GM19023 (cell line): ENCODE measurements around the gene VHLL.

ENCODE experiments used
- ATAC-seq: cut with Tn5 transposase; IDR thresholded peaks from one replicate; pipeline ENCODE4 v1.9.1; 2021; ENCODE audit warnings: mild to moderate bottlenecking, moderate library complexity; ENCODE audit not compliant: unreplicated experiment

Gene VHLL

DNA sequence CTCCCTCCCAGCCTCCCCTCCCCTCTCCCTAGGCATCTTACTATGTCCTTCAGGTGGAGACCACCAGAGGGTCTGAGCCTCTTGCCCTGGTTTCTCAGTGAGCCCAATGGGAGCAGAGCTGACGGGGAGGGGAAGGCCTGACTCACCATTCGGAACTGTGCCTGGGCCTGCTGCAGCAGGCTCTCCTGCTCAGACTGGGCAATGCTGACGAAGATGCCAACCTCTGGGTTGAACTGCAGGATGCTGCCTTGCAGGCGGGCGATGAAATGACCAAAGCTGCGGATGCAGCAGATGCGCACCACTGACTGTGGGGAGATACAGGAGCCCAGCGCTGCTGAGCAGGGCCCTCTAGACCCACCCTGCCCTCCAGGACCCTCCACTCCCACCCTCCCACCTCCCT, 40.2 kb downstream of the VHLL start:
- ATAC-seq: no peak

DNA sequence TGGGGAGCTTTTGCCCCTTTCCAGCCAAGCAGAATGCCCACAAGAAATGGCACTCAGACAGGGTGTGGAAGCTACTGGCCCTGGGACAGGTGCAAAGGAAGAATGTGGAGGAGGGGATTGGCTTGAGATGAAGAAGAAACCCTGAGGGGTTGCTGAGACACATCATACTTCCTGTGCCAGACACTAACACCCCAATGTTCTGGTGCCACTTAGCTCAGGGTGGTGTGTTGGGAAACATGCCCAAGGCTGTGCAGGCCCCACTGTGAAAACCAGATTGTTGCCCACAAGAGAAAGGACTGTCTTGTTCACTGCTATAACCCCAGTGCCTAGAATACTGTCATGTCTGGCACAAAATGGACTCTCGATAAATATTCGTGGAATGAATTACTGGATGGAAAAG, 41.4 kb downstream of the VHLL start:
- ATAC-seq: no peak

DNA sequence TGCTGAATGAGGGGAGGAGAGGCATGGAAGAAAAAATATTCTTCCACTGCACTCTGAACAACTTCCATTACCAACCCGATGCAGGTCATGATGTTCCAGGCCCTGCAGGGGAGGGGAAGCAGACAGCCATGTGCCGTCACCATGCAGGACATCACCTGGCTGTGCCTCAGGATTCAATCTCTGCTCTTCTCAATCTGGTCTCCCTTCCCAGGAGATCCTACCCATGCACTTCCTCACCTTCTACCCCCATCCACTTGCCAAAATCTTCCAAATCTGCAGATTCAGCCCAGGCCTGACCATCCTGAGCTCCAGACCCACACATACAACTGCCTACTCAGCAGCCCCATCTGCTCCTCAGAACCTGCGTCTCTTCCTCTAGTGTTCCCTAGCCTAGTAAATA, 45.5 kb downstream of the VHLL start:
- ATAC-seq: no peak

- no peak for ATAC-seq
Measured at GRCh38 chr1:156251527-156251926, 47.6 kb downstream of the VHLL start.

DNA sequence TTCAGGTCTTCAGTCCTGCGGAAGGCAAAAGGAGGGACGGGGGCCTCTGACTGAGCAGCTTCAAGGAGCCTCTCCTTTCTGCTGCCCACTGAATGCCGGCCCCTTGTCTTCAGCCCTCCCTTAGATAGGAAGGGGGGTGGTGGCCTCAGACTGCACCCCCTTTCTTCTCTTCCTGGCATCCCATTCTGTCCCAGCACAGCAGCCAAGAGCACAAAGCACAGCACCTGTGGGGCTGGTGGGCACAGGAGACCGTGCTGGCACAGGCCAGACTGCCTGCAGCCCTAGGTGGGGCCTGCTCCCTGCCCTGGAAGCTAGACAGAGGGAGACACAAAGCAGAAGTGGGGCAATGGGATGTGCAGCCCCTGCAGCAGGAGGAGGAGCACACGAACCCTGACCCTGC, 49.5 kb downstream of the VHLL start:
- ATAC-seq: no peak
